Fibroblast of mammary gland (primary cell): ENCODE measurements around the gene FUT8.

Experiments
- DNase-seq: peaks from one replicate; pipeline ENCODE4 v3.0.0-alpha.2; 2010; ENCODE audit warnings: low read depth
- H3K4me3 ChIP-seq: 2 replicates; pipeline ENCODE4 v1.5.1; 2011; ENCODE audit warnings: low read depth, mild to moderate bottlenecking, low read length, moderate library complexity; ENCODE audit not compliant: control insufficient read depth
- CTCF ChIP-seq: conservative IDR thresholded peaks from 2 replicates; pipeline ENCODE4 v1.5.1; 2011; ENCODE audit warnings: low read depth, low read length, inconsistent platforms; ENCODE audit not compliant: control insufficient read depth, insufficient read depth

FUT8 gene

GRCh38 chr14:65780566-65780965 is 368.0 kb downstream of the FUT8 start:
- DNase-seq, result no peak
- no peak overlapping the region for H3K4me3 ChIP-seq
- no peak for TF ChIP-seq CTCF

GRCh38 chr14:65783101-65783500 is 370.6 kb downstream of the FUT8 start:
- DNase-seq, result no peak
- H3K4me3 ChIP-seq, result no peak overlapping the region
- TF ChIP-seq CTCF, result no peak

GRCh38 chr14:65783576-65783975 is 371.0 kb downstream of the FUT8 start:
- no peak for TF ChIP-seq CTCF
- peak; percentile 6 for DNase-seq
- no peak overlapping the region for H3K4me3 ChIP-seq

DNA sequence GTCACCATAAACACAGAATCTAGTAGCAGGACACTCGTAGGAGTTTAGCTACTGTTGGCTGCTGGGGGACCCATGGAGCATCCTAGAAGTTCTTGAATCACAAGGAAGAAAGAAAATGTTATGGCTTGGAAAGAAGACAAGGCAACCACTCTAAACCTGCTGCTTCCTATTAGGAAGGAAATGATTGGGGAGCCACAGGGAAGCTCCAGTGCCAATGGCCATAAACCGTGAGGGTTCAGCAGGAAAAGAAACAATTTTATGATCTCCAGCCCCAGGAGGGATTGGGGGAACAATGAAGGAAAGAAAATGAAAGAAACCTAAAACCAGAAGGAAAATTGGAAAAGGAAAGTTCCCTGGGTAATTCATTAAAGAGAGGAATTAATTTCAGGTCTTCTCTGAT is 372.0 kb downstream of the FUT8 start:
- no peak for TF ChIP-seq CTCF
- no peak overlapping the region for H3K4me3 ChIP-seq
- no peak for DNase-seq

DNA sequence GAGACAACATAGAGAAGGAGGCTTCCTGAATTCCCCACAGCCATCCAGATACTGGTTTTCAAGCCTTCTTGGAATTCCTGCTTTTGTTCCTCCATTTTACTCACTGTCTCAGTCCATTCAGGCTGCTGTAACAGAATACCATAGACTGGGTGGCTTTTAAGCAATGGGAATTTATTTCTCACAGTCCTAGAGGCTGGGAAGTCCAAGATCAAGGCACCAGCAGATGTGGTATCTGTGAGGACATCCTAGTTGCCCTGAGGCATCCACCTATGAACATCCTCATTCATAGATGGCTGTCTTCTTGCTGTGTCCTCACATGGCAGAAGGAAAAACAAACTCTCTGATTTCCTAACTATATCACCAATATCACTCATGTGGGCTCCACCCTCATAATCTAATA is 374.9 kb downstream of the FUT8 start:
- DNase-seq, result no peak
- no peak overlapping the region for H3K4me3 ChIP-seq
- no peak for TF ChIP-seq CTCF

DNA sequence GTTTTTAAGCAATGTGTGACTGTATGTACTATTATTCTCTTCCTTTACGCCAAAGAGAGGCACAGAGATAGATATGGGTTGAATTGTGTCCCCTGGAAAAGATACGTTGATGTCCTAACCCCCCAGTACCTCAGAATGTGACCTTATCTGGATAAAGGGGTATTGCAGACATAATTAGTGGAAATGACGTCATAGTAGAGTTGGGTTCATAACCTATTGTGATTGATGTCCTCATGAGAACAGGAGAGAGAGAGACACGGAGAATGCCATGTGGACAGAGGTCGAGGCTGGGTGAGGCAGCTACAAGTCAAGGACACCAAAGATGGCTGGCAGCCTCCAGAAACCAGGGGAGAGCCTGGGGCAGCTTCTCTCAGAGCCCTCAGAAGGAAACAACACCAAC is 376.3 kb downstream of the FUT8 start:
- no peak for TF ChIP-seq CTCF
- no peak for DNase-seq
- no peak overlapping the region for H3K4me3 ChIP-seq

- no peak for TF ChIP-seq CTCF
- no peak for DNase-seq
- H3K4me3 ChIP-seq, result no peak overlapping the region
Measured at GRCh38 chr14:65789363-65789762, 376.8 kb downstream of the FUT8 start.
